DOHH2 (cell line): ENCODE data around the gene KRT85.
A peak's percentile ranks its signal among the peaks of the same experiment; 100 is the strongest.

ENCODE experiments used
- H3F3A ChIP-seq: fragments of 200-600 bp; sonication (generic), shearing (Covaris generic); 2 replicates; pipeline ENCODE4 v1.6.0; 2016; ENCODE audit warnings: antibody characterized with exemption, mild to moderate bottlenecking; ENCODE audit not compliant: control insufficient read depth, insufficient read depth
- H3K27ac ChIP-seq: fragments of 200-600 bp; sonication (generic); 2 replicates; pipeline ENCODE4 v1.5.1; 2014; ENCODE audit warnings: low read depth, mild to moderate bottlenecking, low read length, moderate library complexity
- H3K27me3 ChIP-seq: fragments of 200-600 bp; sonication (generic); 2 replicates; pipeline ENCODE4 v1.6.1; 2014; ENCODE audit warnings: mild to moderate bottlenecking, low read length, mixed read lengths; ENCODE audit not compliant: control insufficient read depth
- H3K36me3 ChIP-seq: fragments of 200-600 bp; sonication (generic); 2 replicates; pipeline ENCODE4 v1.6.1; 2014; ENCODE audit warnings: mild to moderate bottlenecking, low read length, moderate library complexity, mixed read lengths; ENCODE audit not compliant: control insufficient read depth
- H3K4me1 ChIP-seq: fragments of 200-600 bp; sonication (generic); 2 replicates; pipeline ENCODE4 v1.6.1; 2014; ENCODE audit warnings: mild to moderate bottlenecking, low read length, mixed read lengths; ENCODE audit not compliant: control insufficient read depth
- H3K4me2 ChIP-seq: fragments of 200-600 bp; sonication (generic); 2 replicates; pipeline ENCODE4 v1.6.0; 2014; ENCODE audit warnings: mild to moderate bottlenecking, low read length, moderate library complexity
- H3K4me3 ChIP-seq: fragments of 200-600 bp; sonication (generic); 2 replicates; pipeline ENCODE4 v1.5.1; 2014; ENCODE audit warnings: mild to moderate bottlenecking, low read length, mixed read lengths
- H3K79me2 ChIP-seq: fragments of 200-600 bp; sonication (generic); 2 replicates; pipeline ENCODE4 v1.6.1; 2014; ENCODE audit warnings: mild to moderate bottlenecking, low read length, mixed read lengths; ENCODE audit not compliant: control insufficient read depth
- H3K9me2 ChIP-seq: fragments of 200-600 bp; sonication (generic); replicated peaks from 2 replicates; pipeline ENCODE4 v1.6.1; 2014; ENCODE audit warnings: mild to moderate bottlenecking, low read length, mixed read lengths; ENCODE audit not compliant: control insufficient read depth
- H3K9me3 ChIP-seq: fragments of 200-600 bp; sonication (generic); 2 replicates; pipeline ENCODE4 v1.6.1; 2014; ENCODE audit warnings: antibody characterized with exemption, low read length, mixed read lengths; ENCODE audit not compliant: control insufficient read depth, insufficient read depth
- H4K20me1 ChIP-seq: fragments of 200-600 bp; sonication (generic); 2 replicates; pipeline ENCODE4 v1.6.0; 2014; ENCODE audit warnings: low read depth, mild to moderate bottlenecking, antibody characterized with exemption, low read length, moderate library complexity; ENCODE audit not compliant: control insufficient read depth, insufficient read depth
- EZH2phosphoT487 ChIP-seq: fragments of 200-600 bp; sonication (generic); IDR thresholded peaks from 2 replicates; pipeline ENCODE4 v1.6.1; 2017; ENCODE audit warnings: borderline replicate concordance, mild to moderate bottlenecking, antibody characterized with exemption, low read length, moderate library complexity, mixed read lengths
- TF ChIP-seq, protein P1 (sequence below): fragments of 200-600 bp; sonication (generic); IDR thresholded peaks from one replicate; pipeline ENCODE4 v1.5.1; 2014; ENCODE audit warnings: antibody characterized with exemption, mild to moderate bottlenecking, low read depth, low read length; ENCODE audit not compliant: poor library complexity, severe bottlenecking

The KRT85 gene

DNA sequence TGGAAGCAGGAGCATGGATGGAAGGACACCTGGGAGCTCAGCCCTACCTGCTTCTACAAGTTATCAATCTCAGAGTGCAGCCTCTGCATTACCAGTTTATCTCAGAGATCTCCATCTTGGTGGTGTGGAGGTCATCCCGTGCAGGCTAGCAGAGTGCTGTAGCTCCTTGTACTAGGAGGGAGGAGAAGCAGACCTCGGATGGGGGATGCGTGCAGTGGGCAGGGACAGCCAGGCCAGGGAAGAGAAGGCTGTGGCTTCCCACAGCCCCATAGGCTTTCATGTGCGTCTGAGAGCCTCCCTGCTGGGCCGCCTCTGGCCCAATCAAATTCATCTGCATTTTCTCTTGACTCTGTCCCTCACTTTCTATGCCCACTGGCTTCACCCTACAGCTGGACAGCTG is 47.7 kb upstream of the KRT85 start:
- Histone ChIP-seq H3K4me2 (no peak overlapping the region), H3K4me3 (no peak overlapping the region), H3K36me3 (no peaks in the 10 kb centered on the region), H3F3A (no peaks in the 10 kb centered on the region), H3K27me3 (no peaks in the 10 kb centered on the region), H3K9me2 (no peaks in the 10 kb centered on the region), H3K4me1 (no peaks in the 10 kb centered on the region), H3K27ac (no peak overlapping the region), H3K9me3 (no peaks in the 10 kb centered on the region), H3K79me2 (no peaks in the 10 kb centered on the region), H4K20me1 (no peaks in the 10 kb centered on the region)
- no peak for TF ChIP-seq EZH2phosphoT487
- TF ChIP-seq, protein P1, sequence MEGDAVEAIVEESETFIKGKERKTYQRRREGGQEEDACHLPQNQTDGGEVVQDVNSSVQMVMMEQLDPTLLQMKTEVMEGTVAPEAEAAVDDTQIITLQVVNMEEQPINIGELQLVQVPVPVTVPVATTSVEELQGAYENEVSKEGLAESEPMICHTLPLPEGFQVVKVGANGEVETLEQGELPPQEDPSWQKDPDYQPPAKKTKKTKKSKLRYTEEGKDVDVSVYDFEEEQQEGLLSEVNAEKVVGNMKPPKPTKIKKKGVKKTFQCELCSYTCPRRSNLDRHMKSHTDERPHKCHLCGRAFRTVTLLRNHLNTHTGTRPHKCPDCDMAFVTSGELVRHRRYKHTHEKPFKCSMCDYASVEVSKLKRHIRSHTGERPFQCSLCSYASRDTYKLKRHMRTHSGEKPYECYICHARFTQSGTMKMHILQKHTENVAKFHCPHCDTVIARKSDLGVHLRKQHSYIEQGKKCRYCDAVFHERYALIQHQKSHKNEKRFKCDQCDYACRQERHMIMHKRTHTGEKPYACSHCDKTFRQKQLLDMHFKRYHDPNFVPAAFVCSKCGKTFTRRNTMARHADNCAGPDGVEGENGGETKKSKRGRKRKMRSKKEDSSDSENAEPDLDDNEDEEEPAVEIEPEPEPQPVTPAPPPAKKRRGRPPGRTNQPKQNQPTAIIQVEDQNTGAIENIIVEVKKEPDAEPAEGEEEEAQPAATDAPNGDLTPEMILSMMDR, result no peak

GRCh38 chr12:52413782-52414345 is 46.6 kb upstream of the KRT85 start:
- no peak overlapping the region for H3K27ac ChIP-seq
- no peak overlapping the region for H3K4me3 ChIP-seq
- no peak for TF ChIP-seq EZH2phosphoT487
- TF ChIP-seq, protein P1, result peak; percentile 40
- H3K9me2 ChIP-seq, result no peaks in the 10 kb centered on the region
- H3K36me3 ChIP-seq, result no peaks in the 10 kb centered on the region
- H3F3A ChIP-seq, result no peaks in the 10 kb centered on the region
- H3K4me1 ChIP-seq, result no peaks in the 10 kb centered on the region
- H3K27me3 ChIP-seq, result no peaks in the 10 kb centered on the region
- H3K9me3 ChIP-seq, result no peaks in the 10 kb centered on the region
- H4K20me1 ChIP-seq, result no peaks in the 10 kb centered on the region
- no peak overlapping the region for H3K4me2 ChIP-seq
- H3K79me2 ChIP-seq, result no peaks in the 10 kb centered on the region

GRCh38 chr12:52413202-52413601 is 45.9 kb upstream of the KRT85 start:
- H3K27me3 ChIP-seq, result no peaks in the 10 kb centered on the region
- H3F3A ChIP-seq, result no peaks in the 10 kb centered on the region
- H3K4me3 ChIP-seq, result no peak overlapping the region
- no peaks in the 10 kb centered on the region for H4K20me1 ChIP-seq
- no peak overlapping the region for H3K4me2 ChIP-seq
- no peaks in the 10 kb centered on the region for H3K36me3 ChIP-seq
- TF ChIP-seq, protein P1, result no peak
- no peak for TF ChIP-seq EZH2phosphoT487
- no peaks in the 10 kb centered on the region for H3K9me2 ChIP-seq
- no peaks in the 10 kb centered on the region for H3K9me3 ChIP-seq
- H3K79me2 ChIP-seq, result no peaks in the 10 kb centered on the region
- H3K27ac ChIP-seq, result no peak overlapping the region
- H3K4me1 ChIP-seq, result no peaks in the 10 kb centered on the region
